Astrocyte (in vitro differentiated cells and primary cell): ENCODE data around the gene ZNF462. TPM values are rescaled to one million over a fixed set of nuclear protein-coding genes. Genes with fewer than 3 reads are reported as not detected.

Experiments used
- DNase-seq: peaks from one replicate; pipeline ENCODE4 v3.0.0-alpha.2; 2010; ENCODE audit warnings: low read depth
- FAIRE-seq: peaks from 2 replicates; lab custom pipeline; 2011; peaks lifted over from hg19 to GRCh38; lab: Jason Lieb, UNC
- H2AFZ ChIP-seq: 2 replicates; pipeline ENCODE4 v1.6.0; 2012; ENCODE audit warnings: low read depth, low read length, inconsistent platforms
- H3K27ac ChIP-seq: 2 replicates; pipeline ENCODE4 v1.5.1; 2011; ENCODE audit warnings: low read depth, low read length, inconsistent platforms
- H3K27me3 ChIP-seq: 2 replicates; pipeline ENCODE4 v1.6.0; 2011; ENCODE audit warnings: low read length, inconsistent platforms; ENCODE audit not compliant: insufficient read depth
- H3K36me3 ChIP-seq: 2 replicates; pipeline ENCODE4 v1.5.1; 2011; ENCODE audit warnings: low read length, inconsistent platforms; ENCODE audit not compliant: insufficient read depth
- H3K4me1 ChIP-seq: 2 replicates; pipeline ENCODE4 v1.5.1; 2011; ENCODE audit warnings: low read length, inconsistent platforms; ENCODE audit not compliant: insufficient read depth
- H3K4me2 ChIP-seq: 2 replicates; pipeline ENCODE4 v1.6.0; 2012; ENCODE audit warnings: low read length, inconsistent platforms
- H3K4me3 ChIP-seq: 2 replicates; pipeline ENCODE4 v1.5.1; 2011; ENCODE audit warnings: low read depth, mild to moderate bottlenecking, low read length, inconsistent platforms; ENCODE audit not compliant: insufficient read depth
- H3K79me2 ChIP-seq: 2 replicates; pipeline ENCODE4 v1.6.0; 2012; ENCODE audit warnings: mild to moderate bottlenecking, low read length, inconsistent platforms; ENCODE audit not compliant: insufficient read depth
- H3K9ac ChIP-seq: 2 replicates; pipeline ENCODE4 v1.6.0; 2012; ENCODE audit warnings: mild to moderate bottlenecking, low read length, inconsistent platforms
- H3K9me3 ChIP-seq: 2 replicates; pipeline ENCODE4 v1.5.1; 2012; ENCODE audit warnings: low read depth, mild to moderate bottlenecking, low read length, inconsistent platforms; ENCODE audit not compliant: insufficient read depth
- H4K20me1 ChIP-seq: 2 replicates; pipeline ENCODE4 v1.6.0; 2012; ENCODE audit warnings: low read length, inconsistent platforms; ENCODE audit not compliant: insufficient read depth
- H3K27ac Mint-ChIP-seq: one replicate; pipeline ENCODE4 v1.8.0; 2021; ENCODE audit warnings: mild to moderate bottlenecking, mixed read lengths; ENCODE audit not compliant: unreplicated experiment
- H3K27me3 Mint-ChIP-seq: one replicate; pipeline ENCODE4 v1.8.0; 2021; ENCODE audit warnings: low read depth, mixed read lengths; ENCODE audit not compliant: unreplicated experiment
- H3K36me3 Mint-ChIP-seq: one replicate; pipeline ENCODE4 v1.8.0; 2021; ENCODE audit warnings: low read depth, mixed read lengths; ENCODE audit not compliant: unreplicated experiment
- H3K4me1 Mint-ChIP-seq: one replicate; pipeline ENCODE4 v1.8.0; 2021; ENCODE audit warnings: low read depth, mixed read lengths; ENCODE audit not compliant: unreplicated experiment
- H3K4me3 Mint-ChIP-seq: one replicate; pipeline ENCODE4 v1.8.0; 2021; ENCODE audit warnings: mild to moderate bottlenecking, moderate library complexity, mixed read lengths; ENCODE audit not compliant: unreplicated experiment
- H3K9me3 Mint-ChIP-seq: one replicate; pipeline ENCODE4 v1.8.0; 2021; ENCODE audit warnings: mild to moderate bottlenecking, mixed read lengths; ENCODE audit not compliant: unreplicated experiment
- EZH2 ChIP-seq: IDR thresholded peaks from 2 replicates; pipeline ENCODE4 v1.6.1; 2012; ENCODE audit warnings: mild to moderate bottlenecking, low read length, inconsistent platforms; ENCODE audit not compliant: insufficient read depth
- total RNA-seq: library from RNA; stranded (reverse); gene quantifications from 2 replicates; pipeline ENCODE4 v1.2.1, GENCODE V29; 2021
- TF ChIP-seq, protein P1 (sequence below): IDR thresholded peaks from 2 replicates; pipeline ENCODE4 v1.5.1; 2011; ENCODE audit warnings: low read depth, mild to moderate bottlenecking, inconsistent platforms, low read length, moderate library complexity; ENCODE audit not compliant: insufficient read depth

Gene ZNF462
- total RNA-seq, 1 donor from 2014 or later: 126 TPM

DNA sequence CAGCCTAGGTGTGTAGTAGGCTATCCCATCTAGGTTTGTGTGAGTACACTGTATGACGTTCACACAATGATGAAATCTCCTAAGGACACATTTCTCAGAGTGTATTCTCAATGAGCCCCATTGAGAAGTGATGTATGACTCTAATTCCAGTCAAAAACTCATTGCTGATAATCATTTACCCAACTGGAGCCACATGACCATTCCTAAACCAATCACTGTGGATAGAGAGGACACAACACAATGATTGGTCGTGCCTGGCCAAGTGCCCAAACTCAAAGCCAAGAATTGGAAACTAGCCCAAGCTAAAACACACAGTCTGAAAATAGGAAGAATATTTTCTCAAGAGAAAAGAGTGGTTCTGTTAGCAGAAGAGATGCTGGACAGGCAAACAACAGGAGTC, 191.2 kb downstream of the ZNF462 start:
- Histone ChIP-seq H3K4me3 (no peak overlapping the region), H3K9me3 (no peaks in the 10 kb centered on the region), H3K27me3 (peaks cover 2% of the 10 kb centered on the region), H3K4me2 (no peak overlapping the region), H3K9ac (no peak overlapping the region), H4K20me1 (no peaks in the 10 kb centered on the region), H3K36me3 (no peaks in the 10 kb centered on the region), H3K4me1 (no peaks in the 10 kb centered on the region), H3K27ac (no peak overlapping the region), H2AFZ (no peak overlapping the region), H3K79me2 (no peaks in the 10 kb centered on the region)
- H3K36me3 Mint-ChIP-seq: no peaks in the 10 kb centered on the region
- peaks cover 7% of the 10 kb centered on the region for H3K4me1 Mint-ChIP-seq
- no peak overlapping the region for H3K4me3 Mint-ChIP-seq
- peaks cover 3% of the 10 kb centered on the region for H3K27me3 Mint-ChIP-seq
- no peak for DNase-seq
- H3K9me3 Mint-ChIP-seq: no peaks in the 10 kb centered on the region
- no peak overlapping the region for H3K27ac Mint-ChIP-seq
- no peak for TF ChIP-seq EZH2
- TF ChIP-seq, protein P1, sequence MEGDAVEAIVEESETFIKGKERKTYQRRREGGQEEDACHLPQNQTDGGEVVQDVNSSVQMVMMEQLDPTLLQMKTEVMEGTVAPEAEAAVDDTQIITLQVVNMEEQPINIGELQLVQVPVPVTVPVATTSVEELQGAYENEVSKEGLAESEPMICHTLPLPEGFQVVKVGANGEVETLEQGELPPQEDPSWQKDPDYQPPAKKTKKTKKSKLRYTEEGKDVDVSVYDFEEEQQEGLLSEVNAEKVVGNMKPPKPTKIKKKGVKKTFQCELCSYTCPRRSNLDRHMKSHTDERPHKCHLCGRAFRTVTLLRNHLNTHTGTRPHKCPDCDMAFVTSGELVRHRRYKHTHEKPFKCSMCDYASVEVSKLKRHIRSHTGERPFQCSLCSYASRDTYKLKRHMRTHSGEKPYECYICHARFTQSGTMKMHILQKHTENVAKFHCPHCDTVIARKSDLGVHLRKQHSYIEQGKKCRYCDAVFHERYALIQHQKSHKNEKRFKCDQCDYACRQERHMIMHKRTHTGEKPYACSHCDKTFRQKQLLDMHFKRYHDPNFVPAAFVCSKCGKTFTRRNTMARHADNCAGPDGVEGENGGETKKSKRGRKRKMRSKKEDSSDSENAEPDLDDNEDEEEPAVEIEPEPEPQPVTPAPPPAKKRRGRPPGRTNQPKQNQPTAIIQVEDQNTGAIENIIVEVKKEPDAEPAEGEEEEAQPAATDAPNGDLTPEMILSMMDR: no peak
- no peak for FAIRE-seq

DNA sequence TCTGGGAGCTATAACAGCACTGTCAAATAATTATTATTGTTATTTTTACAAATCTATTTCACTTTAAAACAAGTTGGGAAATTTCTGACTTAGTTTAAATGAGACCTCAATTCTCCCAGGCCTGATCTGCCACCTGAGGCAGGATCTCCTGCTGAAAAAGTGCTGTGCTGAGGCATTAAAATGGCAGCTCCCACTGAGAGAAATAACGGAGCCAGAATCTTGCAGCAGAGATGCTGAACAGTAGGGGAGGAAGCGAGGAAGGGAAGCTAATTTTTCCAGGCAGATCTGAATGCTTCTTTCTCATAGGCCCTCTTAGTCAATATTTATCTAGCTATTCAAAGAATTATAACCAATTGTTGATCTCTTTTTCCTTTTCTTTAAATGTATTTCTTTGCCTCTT, 196.3 kb downstream of the ZNF462 start:
- Histone ChIP-seq H3K27me3 (no peaks in the 10 kb centered on the region), H3K36me3 (no peaks in the 10 kb centered on the region), H3K79me2 (no peaks in the 10 kb centered on the region), H3K27ac (no peak overlapping the region), H3K9me3 (no peaks in the 10 kb centered on the region), H2AFZ (no peak overlapping the region), H3K4me3 (no peak overlapping the region), H3K4me2 (no peak overlapping the region), H3K4me1 (no peaks in the 10 kb centered on the region), H3K9ac (no peak overlapping the region), H4K20me1 (no peaks in the 10 kb centered on the region)
- H3K27ac Mint-ChIP-seq: no peak overlapping the region
- FAIRE-seq (no peak), DNase-seq (no peak)
- no peaks in the 10 kb centered on the region for H3K36me3 Mint-ChIP-seq
- H3K27me3 Mint-ChIP-seq: peaks cover 3% of the 10 kb centered on the region
- peaks cover 2% of the 10 kb centered on the region for H3K9me3 Mint-ChIP-seq
- no peaks in the 10 kb centered on the region for H3K4me1 Mint-ChIP-seq
- no peak for TF ChIP-seq EZH2
- TF ChIP-seq, protein P1: no peak
- H3K4me3 Mint-ChIP-seq: no peak overlapping the region

DNA sequence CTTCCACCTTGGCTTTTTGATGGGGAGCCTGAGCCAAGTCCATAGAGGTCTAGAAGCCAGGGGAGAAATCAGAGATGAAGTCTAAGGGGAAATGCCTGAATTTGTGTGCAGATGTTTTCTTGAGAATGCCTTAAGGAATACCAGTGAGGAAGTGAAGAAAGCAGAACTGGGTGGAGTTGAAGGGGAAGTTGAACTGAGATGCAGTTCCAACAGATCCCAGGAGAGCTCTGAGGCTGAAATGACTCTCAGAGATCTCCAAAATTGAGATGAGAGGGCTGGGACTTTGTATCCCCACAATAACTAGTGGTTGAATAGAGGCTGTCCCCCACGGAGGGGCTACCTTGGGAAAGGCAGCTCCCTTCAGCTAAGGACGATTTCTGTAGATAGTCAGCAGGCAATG, 197.1 kb downstream of the ZNF462 start:
- FAIRE-seq: no peak

More for the DNA sequence above, 197.1 kb downstream of the ZNF462 start:
- no peaks in the 10 kb centered on the region for H3K27me3 ChIP-seq
- H3K27me3 Mint-ChIP-seq: peaks cover 6% of the 10 kb centered on the region
- no peaks in the 10 kb centered on the region for H3K36me3 Mint-ChIP-seq
- H3K27ac ChIP-seq: no peak overlapping the region
- H4K20me1 ChIP-seq: no peaks in the 10 kb centered on the region
- no peak overlapping the region for H3K9ac ChIP-seq
- H3K4me2 ChIP-seq: no peak overlapping the region
- no peak for DNase-seq
- no peaks in the 10 kb centered on the region for H3K36me3 ChIP-seq
- no peak overlapping the region for H3K4me3 Mint-ChIP-seq
- H3K79me2 ChIP-seq: no peaks in the 10 kb centered on the region
- H3K4me1 ChIP-seq: no peaks in the 10 kb centered on the region
- no peak overlapping the region for H2AFZ ChIP-seq
- no peaks in the 10 kb centered on the region for H3K4me1 Mint-ChIP-seq
- H3K9me3 Mint-ChIP-seq: peaks cover 2% of the 10 kb centered on the region
- no peak overlapping the region for H3K27ac Mint-ChIP-seq
- H3K9me3 ChIP-seq: no peaks in the 10 kb centered on the region
- no peak overlapping the region for H3K4me3 ChIP-seq
- TF ChIP-seq, protein P1: no peak
- no peak for TF ChIP-seq EZH2
